Measurements from ENCODE around the gene CAMK1G. TPM values are rescaled to one million over a fixed set of nuclear protein-coding genes. Genes with fewer than 3 reads are reported as not detected.

CAMK1G gene
- total and polyA plus RNA-seq, 9 of the 15 experiments (the other 6 are each of a cell fraction or from before 2014, with no cell fraction given), result not detected

- TF ChIP-seq, protein P1, sequence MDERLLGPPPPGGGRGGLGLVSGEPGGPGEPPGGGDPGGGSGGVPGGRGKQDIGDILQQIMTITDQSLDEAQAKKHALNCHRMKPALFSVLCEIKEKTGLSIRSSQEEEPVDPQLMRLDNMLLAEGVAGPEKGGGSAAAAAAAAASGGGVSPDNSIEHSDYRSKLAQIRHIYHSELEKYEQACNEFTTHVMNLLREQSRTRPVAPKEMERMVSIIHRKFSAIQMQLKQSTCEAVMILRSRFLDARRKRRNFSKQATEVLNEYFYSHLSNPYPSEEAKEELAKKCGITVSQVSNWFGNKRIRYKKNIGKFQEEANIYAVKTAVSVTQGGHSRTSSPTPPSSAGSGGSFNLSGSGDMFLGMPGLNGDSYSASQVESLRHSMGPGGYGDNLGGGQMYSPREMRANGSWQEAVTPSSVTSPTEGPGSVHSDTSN (CRISPR knock-in tag; IDR thresholded peaks at IDR 0.05; ENCODE audit: low read depth), result no peak
- TF ChIP-seq, protein P1 (tag; conservative IDR thresholded peaks at IDR 0.05; ENCODE audit: low read depth), result peak; percentile 56
- TF ChIP-seq IRF2 (CRISPR knock-in tag; IDR thresholded peaks at IDR 0.05) (no peak), FOXA1 (IDR thresholded peaks at IDR 0.05; ENCODE audit: borderline replicate concordance) (no peak), ZFP36 (IDR thresholded peaks at IDR 0.05; ENCODE audit: low read depth, low read length, partially characterized antibody) (no peak), ETV1 (tag; conservative IDR thresholded peaks at IDR 0.05; ENCODE audit: low read depth) (peak; percentile 95), CTBP1 (IDR thresholded peaks at IDR 0.05; ENCODE audit: borderline replicate concordance) (peak; percentile 43; the same call in 1 of the 2 replicates), USF1 (CRISPR knock-in tag; IDR thresholded peaks at IDR 0.05) (no peak), DACH1 (IDR thresholded peaks at IDR 0.05; ENCODE audit: partially characterized antibody) (no peak), NCOA1 (IDR thresholded peaks at IDR 0.05; ENCODE audit: low read depth) (no peak), KDM1A (IDR thresholded peaks at IDR 0.05) (peak; percentile 53 to 72; a peak in 3 of 4 replicates), ZNF76 (CRISPR knock-in tag; IDR thresholded peaks at IDR 0.05; ENCODE audit: borderline replicate concordance) (no peak), EWSR1 (IDR thresholded peaks at IDR 0.05; ENCODE audit: borderline replicate concordance, low read depth, partially characterized antibody) (no peak)
- TF ChIP-seq, protein P2, sequence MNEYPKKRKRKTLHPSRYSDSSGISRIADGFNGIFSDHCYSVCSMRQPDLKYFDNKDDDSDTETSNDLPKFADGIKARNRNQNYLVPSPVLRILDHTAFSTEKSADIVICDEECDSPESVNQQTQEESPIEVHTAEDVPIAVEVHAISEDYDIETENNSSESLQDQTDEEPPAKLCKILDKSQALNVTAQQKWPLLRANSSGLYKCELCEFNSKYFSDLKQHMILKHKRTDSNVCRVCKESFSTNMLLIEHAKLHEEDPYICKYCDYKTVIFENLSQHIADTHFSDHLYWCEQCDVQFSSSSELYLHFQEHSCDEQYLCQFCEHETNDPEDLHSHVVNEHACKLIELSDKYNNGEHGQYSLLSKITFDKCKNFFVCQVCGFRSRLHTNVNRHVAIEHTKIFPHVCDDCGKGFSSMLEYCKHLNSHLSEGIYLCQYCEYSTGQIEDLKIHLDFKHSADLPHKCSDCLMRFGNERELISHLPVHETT (CRISPR knock-in tag; conservative IDR thresholded peaks at IDR 0.05 in 1 of 2, IDR thresholded peaks at IDR 0.05 in 1 of 2), result no peak
- TF ChIP-seq, protein P3, sequence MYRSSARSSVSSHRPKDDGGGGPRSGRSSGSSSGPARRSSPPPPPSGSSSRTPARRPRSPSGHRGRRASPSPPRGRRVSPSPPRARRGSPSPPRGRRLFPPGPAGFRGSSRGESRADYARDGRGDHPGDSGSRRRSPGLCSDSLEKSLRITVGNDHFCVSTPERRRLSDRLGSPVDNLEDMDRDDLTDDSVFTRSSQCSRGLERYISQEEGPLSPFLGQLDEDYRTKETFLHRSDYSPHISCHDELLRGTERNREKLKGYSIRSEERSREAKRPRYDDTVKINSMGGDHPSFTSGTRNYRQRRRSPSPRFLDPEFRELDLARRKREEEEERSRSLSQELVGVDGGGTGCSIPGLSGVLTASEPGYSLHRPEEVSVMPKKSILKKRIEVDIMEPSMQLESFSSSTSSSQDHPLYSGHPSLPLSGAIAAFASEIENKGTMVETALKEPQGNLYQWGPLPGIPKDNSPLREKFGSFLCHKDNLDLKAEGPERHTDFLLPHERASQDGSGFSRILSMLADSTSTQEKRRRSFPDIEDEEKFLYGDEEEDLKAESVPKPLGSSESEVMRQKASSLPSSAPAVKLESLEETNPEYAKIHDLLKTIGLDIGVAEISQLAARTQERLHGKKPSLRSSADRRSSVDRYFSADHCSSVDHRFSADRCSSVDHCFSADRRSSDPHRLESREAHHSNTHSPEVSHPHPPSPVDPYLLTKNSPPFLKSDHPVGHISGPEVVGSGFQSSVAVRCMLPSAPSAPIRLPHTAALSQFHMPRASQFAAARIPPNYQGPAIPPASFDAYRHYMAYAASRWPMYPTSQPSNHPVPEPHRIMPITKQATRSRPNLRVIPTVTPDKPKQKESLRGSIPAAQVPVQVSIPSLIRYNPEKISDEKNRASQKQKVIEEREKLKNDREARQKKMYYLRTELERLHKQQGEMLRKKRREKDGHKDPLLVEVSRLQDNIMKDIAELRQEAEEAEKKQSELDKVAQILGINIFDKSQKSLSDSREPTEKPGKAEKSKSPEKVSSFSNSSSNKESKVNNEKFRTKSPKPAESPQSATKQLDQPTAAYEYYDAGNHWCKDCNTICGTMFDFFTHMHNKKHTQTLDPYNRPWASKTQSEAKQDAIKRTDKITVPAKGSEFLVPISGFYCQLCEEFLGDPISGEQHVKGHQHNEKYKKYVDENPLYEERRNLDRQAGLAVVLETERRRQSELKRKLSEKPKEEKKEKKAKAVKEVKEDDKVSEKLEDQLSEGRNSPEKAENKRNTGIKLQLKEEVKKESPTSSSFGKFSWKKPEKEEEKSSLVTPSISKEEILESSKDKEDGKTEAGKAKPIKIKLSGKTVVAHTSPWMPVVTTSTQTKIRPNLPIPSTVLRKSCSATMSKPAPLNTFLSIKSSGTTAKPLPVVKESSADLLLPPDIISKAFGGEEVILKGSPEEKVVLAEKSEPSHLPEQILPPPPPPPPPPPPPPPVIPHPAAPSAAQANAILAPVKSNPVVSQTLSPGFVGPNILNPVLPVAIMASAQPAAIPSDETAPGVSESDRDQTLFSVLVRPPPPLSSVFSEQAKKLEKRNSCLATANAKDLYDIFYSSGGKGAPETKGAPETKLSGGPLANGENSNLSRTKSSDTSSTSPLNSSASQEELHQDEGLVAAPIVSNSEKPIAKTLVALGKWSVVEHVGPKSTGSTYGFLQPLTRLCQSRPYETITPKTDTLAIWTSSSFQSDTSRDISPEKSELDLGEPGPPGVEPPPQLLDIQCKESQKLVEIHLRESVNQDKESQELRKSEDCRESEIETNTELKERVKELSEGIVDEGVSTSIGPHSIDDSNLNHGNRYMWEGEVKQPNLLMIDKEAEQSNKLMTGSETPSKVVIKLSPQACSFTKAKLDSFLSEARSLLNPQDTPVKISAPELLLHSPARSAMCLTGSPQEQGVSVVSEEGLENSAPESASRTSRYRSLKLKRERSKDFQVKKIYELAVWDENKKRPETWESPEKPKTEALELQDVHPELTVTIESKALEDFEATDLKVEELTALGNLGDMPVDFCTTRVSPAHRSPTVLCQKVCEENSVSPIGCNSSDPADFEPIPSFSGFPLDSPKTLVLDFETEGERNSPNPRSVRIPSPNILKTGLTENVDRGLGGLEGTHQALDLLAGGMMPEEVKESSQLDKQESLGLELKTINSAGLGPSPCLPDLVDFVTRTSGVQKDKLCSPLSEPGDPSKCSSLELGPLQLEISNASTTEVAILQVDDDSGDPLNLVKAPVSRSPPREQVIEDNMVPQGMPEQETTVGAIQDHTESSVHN (IDR thresholded peaks at IDR 0.05; ENCODE audit: borderline replicate concordance in 1 of 2, low read depth in 1 of 2), result 0 out of 4 replicates have a peak, but pooled peaks of 1 of the 2 experiments have one; percentile 42
Measured at GRCh38 chr1:209659909-209660308, 76.4 kb downstream of the CAMK1G start (continued).
